Effector CD8-positive, alpha-beta T cell (primary cell): Measurements from ENCODE around the gene SV2B.

Experiments
- DNase-seq: peaks from one replicate; lab custom pipeline; 2025; lab: John Stamatoyannopoulos, UW

Gene SV2B

DNA sequence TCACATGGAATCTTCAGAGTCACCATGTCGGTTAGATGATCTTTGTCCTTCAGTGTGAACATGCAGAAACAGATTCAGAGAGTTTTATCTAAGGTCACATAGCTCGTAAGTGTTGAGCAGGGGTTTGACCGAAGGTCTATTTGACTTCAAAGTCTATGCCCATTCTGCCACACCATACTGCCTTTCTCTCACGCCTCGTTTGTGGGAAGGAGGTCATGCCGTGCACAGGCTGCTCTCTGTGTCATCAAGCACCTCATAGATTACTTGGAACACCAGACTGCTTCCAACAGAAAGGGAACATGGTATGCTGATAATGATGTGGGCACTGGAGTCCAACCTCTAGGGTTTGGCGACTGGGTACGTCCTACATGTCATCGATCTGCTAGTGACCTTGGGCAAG is 128.8 kb downstream of the SV2B start:
- no peak for DNase-seq

DNA sequence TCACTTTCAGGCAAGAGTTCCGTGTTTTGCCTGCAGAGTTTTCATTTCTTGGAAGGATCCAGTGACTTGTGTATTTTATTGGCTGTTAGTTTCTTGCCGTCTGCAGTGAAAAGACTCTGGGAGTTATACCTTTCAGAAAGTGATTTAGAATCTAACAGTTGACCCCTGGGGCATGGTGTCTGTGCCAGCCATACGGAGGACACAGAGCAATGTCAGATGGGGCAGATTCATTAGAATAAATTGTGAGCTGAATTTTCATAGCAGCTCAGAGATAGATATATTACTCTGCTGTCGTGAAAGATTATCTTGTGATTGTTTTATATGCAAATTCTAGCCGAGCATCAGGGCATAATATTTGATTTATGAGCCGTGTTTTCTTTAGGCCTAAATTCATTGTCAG is 131.6 kb downstream of the SV2B start:
- DNase-seq = no peak

DNA sequence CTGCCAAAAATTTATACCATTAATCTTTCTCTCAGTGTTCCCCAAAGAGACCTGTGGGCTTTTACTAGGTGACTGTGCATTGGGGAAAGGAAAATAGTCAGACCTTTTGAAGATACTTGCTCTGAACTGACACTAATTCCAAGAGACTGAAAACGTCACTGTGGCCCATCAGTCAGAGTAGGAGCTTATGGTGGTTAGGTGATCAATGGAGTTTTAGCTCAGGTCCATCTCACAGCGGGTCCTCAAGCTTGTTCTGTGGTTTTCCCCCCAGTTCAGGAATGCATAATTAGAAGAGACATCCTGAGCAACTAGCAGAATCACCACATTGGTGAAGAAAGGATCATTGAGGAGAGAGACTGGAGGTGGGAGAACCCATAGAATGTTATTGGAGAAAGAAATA is 134.7 kb downstream of the SV2B start:
- DNase-seq = no peak

DNA sequence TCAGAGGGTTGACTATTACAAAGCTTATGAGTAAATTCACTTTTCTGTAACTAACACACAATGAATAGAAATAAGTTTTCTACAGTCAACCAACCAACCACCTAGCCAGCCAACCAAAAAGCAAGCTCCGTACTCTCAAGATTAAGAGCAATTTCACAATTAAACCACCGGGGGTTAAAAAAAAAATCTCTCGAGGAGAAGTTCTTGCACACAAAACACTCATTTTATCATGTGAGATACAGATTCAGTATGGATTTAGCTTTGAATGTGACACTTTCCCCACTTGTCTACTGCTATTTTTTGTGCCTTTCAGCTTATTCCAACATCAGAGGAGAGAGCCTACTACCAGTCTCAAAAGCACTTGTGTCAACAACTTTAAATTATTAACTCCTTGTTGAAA is 135.3 kb downstream of the SV2B start:
- DNase-seq = no peak

DNA sequence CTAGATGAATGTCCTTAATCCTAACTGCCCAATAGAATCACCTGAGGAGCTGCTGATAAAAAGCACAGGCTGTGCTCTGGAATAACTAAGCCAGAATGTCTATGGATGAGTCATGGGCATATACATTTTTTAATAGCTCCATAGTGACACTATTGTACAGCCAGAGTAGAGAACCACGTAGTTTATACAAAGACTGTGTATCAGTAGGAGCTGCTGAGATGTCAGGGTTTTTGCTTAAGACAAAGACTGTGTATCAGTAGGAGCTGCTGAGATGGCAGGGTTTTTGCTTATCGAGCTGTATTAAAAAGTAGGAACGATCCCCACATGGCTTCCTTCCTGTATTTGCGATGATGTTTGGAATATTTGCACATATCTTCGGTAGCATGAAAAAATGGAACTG is 137.4 kb downstream of the SV2B start:
- DNase-seq = no peak

DNA sequence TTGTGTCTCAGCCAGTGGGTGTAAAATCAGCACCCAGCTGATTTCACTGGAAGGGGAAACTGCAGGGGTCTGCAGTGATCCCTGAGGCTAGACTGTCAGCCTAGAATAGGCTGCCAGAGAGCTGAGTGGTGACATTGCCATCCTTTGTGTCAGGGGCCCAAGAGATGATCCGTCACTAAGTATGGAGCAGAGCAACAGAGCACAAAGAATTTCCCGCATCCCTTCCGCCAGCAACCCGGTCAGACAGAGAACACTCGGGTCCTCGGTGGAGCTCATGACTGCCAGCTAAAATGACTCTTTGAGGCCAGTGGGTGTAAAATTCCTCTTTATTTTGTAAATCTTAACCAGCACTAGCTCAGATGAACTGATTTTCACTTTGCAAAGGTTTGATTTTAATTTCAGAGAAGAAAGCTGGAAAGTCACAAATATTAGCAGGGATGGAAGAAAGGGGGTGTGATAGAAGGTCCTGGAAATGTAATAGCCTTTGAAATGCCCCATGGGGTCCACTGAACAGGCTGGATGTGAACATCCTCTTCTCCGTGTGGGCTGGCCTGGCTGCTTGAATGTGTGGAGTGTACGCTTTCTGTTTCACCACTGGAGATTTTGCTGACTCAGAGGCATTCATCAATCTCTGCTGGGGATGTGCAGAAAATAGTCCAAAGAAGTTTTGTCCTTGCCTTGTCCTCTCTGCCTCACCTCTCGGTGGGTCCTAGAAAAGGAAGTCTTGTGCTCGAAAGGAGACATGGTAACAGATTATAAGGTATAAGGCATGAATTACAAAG is 138.8 kb downstream of the SV2B start:
- DNase-seq = no peak

DNA sequence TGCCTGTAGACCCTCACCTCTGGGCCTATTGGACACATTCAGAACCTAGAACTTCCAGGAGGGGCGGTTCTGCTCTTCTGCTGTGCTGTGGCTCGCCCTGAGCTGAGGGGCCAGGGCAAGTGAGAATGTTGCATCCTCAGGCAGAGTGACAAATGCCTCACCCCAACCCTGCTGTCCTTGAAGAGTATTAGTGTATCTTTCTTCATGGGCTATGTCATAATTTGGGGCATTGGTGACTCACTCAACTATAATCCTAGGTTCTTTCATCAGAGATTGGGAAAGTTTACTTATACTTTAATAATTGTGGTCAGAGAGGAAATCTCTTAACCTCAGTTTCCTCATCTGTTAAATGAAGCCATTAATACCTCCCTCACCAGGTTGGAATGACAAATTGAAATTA is 143.8 kb downstream of the SV2B start:
- DNase-seq = no peak

DNA sequence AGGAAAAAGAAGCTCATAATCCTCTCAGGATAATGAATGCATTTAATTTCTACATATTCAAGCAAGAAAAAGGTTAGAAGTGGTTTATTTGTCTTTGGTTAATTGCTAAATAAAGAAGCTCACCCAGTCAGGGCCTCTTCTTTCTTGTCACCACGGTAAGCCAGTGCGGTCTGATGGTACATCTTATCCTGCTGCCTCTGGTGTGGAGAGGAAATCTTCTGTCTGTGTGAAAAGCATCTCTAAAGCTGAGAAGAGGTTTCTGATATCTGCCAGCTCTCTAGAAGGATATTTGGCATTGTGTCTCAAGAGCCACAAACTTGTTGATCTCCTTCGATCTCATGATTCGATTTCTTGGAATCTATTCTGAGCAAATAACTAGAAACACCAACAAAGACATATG is 144.9 kb downstream of the SV2B start:
- DNase-seq = no peak

DNA sequence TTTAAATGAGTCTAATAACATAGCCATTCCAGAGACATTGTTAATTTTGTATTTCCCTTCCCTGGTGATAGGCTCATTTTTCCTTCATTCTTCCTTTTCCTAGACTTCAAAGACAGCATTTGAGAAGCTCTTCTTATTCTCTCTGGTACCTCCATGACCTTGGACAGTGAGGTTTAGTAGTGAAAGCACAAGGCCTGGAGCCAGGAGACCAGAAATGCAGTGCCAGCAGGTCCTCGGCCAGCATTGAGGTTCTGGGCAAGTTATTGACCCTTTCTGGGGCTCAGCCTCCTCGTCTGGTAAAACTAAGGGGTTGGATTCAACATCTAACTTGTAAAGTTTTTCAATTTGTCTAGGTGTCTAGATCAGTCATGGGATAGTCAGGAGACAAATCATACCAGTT is 146.9 kb downstream of the SV2B start:
- no peak for DNase-seq

DNA sequence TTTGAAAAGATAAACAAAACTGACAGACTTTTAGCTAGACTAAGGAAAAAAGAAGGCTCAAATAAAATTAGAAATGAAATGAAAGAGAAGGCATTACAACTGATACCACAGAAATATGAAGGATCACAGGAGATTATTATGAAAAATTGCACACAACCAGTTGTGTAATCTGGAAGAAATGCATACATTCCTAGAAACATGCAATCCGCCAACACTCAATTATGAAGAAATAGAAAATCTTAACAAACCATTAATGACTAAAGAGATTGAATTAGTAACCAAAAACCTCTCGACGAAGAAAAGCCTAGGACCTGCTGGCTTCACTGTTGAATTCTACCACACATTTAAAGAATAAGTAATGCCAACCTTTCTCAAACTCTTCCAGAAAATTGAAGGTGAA is 149.5 kb downstream of the SV2B start:
- no peak for DNase-seq

DNA sequence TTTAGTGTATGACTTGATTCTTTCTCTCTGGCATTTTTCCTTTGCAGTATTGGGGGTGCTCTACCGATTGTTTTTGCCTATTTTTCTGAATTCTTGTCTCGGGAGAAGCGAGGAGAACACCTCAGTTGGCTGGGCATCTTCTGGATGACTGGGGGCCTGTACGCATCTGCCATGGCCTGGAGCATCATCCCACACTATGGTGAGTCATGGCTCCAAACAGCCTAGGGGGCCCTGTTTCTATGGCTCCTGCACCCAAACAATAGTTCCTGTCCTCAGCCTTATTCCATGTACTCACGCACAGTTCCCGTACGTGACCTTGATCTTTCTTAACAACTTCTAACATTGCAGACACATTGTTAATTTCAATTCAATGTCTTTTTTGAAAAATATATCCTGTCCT is 152.3 kb downstream of the SV2B start:
- DNase-seq = no peak

DNA sequence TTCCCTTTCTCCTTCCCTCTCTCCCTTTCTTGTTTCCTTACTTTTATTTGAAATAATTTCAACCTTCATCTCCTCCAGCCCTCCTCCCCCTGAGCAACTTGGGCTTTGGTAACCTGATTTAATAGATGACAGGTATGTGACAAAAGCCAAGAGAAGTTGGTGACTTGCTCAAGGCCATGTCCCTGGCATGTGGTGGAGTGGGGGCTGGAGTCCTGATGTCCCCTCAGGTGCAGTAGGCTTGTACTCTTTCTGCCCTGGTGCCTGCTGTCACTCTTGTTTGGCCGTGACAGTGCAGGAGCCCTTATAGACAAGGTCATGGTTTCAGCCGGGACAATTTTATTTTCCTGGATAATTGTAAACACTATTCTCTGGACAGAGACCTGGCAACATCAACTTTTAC is 152.7 kb downstream of the SV2B start:
- no peak for DNase-seq

DNA sequence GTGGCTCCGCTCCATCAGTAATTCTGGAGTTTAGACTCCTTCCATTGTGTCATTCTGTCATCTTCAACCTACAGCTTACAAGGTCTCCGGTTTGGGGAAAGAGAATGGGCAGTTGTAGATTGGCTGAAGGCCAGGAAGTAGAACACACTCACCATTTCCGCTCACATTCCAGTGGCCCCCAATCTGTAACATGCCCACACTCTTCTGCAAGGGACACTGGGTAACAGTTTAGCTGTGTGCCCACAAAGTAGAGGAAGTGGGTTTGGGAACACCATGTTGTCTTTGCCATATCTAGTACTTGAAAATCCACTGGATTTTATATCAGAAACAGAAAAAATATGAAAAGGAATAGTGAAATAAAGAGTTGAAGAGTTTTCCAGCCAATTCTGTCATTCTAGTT is 153.5 kb downstream of the SV2B start:
- no peak for DNase-seq

DNA sequence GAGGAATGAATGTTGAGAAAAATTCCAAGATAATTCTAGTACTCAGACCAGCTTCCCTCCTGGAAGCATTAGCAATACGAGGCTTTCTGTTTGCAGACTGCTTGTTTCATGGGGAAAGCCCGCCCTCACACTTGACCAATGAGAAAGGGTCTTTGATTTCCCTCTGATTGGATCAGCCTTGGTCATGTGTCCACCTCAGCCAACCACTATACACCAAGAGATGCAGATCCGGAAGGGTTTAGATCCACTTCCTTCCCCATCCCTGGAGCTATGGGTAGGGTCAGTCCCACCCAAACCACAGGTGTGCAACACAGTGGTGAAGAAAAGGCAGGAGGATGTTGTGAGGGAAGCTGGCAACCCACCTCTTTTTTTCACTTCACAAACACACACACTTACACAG is 154.7 kb downstream of the SV2B start:
- no peak for DNase-seq

DNA sequence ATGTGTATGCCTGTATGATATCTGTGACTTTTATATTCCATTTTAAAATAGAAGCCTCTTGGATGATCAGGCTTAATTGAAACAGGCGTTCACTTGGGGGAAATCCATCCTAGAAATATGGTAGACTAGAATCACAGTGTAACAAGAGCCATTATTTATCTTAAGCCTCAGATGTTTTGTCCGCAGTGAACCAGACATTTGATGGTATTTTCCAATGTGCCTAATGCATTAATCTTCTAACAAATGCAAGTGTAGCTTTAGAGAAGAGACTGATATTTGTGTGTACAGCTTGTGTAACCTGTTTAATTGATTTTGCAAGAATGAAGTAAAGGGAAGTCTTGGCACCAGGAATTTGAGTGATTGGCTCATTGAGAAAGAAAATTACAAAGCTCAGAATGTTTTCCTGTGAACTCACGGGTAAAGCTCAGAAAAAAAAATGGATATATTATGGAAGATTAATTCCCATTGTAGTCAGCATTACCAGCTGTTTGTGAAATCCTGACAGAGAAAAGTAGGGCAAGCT is 155.7 kb downstream of the SV2B start:
- DNase-seq = no peak

DNA sequence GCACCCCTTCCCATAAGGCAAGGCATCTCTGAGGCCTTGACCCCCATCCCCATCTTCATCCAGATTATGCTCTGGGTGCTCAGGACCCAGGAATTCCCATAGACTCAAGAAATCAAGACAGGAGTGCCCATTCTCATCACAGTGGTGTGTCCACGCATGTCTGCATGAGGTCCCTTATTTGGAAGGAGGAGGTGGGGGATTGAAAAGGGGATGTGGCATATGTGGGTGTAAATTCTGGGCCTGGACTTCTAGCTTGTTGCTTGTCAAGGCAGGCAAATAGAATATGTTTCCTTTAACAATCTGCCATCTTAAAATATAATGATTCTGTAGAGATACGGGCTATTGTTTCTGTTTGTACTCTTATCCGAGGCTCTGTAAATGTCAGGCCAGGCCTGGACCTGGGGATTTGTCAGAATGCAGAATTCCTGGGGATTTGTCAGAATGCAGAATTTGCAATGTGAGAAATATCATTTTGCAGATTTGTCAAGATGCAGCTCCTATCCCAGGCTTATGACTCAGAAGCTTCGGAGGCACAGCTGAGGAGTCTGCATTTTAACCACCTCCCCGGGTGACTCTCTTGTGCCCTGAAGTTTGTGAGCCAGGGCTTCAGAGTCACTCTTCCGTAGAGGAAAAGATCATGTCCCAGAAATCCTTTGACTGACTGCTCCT is 157.8 kb downstream of the SV2B start:
- no peak for DNase-seq

DNA sequence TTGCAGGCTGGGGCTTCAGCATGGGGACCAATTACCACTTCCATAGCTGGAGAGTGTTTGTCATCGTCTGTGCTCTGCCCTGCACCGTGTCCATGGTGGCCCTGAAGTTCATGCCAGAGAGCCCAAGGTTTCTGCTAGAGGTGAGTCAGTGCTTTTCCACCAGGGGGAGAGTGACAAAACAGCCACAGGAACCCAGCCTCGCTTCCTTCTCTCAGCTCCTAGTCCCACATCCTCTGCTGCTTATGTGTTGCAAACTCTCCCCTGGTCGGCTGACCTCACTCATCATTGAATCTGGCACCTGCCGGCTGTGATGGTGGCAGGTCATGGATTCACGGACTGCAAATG is 158.3 kb downstream of the SV2B start:
- no peak for DNase-seq

DNA sequence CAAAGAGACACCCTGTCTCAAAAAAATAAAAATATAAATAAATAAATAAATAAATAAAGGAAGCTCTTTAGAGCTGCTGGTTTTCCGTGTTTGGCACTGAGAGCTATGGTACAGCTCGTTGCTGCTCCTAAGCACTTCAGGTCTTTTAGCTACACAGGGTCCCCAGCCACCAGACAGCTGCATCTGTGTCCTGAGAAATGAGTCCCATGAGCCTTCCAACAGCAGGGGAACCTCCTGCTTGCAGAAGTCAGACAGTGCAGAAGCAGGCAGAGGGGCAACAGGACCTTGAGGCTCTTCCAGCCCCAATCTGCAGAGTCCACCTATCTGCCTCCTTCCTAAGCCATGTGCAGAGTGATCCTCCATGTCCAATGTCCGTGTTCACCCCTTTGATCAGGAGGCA is 159.0 kb downstream of the SV2B start:
- no peak for DNase-seq

DNA sequence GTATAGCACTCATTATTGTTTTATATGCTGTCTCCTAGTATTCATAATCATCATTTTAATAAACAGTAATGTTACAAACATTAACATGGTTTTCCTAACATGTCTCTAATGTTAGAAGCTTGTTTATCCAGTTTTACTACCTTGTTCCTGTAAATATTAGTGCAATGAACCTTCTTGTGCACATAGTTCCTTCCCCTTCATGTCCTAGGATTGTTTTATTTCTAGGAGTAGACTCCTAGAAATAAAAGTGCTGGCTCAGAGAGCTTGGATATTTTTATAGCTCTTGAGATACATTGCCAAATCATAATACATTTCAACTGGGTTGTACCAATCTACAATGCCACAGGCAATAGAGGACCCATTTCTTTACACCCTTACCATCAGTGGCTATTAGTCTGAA is 161.3 kb downstream of the SV2B start:
- DNase-seq = no peak

DNA sequence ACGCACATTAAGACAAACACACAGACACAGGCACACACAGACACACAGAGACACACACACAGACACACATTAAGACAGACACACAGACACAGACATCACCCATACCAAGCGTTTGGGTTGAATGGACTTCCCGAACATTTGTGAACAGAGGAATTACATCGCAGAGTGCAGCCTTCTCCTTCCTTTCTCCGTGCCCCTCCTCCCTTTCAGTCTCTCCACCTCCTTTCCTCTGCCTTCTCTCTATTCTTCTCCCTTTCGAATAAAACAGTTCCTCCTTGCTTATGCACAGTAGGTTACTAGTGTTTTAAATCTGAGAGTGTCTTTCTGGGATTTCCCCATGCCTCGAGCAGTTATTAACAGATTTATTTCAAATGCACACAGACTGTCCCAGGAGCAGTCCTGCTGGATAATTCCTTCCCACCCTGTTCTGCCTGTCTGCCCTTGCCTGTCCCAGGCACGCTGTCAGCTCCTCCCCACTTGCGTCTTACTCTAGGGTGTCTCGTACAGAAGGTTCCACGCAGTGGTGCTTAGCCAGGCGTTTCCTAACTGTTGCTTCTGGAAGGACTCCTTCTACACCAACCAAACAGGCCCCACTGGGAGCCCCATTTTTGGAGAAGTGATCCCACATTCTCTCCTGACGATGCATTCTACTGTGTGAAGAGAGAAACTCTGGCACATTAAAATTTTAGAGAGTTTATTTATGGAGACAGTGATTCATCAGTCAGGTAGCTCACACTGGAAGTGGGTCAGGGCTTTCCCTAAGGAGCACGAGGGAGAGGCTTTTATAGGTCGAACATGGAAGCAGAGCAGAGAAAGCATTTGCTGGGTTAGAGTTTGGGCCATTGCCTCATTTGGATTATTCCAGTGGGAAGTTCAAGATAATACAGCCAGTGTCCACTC is 163.8 kb downstream of the SV2B start:
- DNase-seq = no peak

DNA sequence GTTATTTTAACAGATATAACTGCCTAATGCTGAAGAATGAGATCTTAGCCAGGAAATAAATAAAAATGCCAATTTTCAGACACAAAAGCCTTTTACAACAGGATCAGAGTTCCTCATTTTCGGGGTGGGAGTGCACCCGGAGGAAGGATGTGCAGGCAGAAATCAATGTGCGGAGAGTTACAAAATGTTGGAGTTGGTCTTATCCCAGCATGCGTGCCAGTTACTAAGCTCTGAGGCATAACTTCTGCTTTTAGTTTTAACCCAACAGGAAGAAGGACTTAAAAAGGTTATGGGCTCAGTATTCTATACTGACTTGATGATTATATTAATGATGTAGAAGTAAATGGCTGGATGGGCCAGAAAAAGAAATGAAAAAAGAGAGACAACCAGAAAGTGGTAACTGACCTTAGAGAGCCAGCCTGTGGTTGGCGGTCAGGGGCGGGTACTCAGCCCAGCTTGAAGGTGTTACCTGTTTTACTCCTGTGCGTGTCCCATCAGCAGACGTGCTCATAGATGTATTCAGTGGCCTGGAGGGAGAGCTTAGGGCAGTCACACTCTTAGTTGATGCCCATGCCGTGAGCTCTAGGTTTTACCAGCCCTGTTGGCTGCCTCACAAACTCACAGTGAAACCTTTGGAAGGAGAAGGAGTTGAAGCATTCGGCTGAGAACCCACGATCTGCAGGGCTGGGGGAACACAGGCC is 164.7 kb downstream of the SV2B start:
- DNase-seq = no peak

DNA sequence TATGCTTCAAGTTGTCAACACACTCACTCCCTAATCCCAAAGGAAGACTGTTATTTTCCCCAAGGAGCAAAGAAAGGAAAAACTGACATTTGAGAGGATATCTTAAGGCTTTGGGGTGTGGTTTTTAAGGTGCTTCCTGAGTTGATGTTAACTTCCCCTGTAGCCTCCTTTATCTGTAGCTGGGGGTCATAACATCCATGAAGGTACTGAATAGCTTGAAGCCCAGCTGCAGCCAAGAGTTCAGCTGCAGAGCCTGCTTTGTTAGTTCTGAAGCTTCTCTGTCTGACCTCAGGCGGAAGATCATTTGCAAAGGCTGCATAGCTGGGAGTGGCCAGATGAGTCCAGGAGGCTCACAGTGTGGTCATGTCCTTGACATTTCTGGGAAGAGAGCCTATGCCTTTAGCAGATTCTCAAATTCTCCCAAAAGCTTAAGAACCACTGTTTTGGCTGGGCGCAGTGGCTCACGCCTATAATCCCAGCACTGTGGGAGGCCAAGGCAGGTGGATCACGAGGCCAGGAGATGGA is 165.4 kb downstream of the SV2B start:
- DNase-seq = no peak
